GF-D8 (cell line): ENCODE results near the gene ZBTB5.
A peak's percentile ranks its signal among the peaks of the same experiment; 100 is the strongest.
"Not testable (repeated sequence)": the region's sequence is repeated elsewhere in the genome, so short reads cannot be mapped to it uniquely, and the experiment has no call there.

Experiments used
- DNase-seq: peaks from one replicate; lab custom pipeline; 2025; lab: John Stamatoyannopoulos, UW

ZBTB5 gene

DNA sequence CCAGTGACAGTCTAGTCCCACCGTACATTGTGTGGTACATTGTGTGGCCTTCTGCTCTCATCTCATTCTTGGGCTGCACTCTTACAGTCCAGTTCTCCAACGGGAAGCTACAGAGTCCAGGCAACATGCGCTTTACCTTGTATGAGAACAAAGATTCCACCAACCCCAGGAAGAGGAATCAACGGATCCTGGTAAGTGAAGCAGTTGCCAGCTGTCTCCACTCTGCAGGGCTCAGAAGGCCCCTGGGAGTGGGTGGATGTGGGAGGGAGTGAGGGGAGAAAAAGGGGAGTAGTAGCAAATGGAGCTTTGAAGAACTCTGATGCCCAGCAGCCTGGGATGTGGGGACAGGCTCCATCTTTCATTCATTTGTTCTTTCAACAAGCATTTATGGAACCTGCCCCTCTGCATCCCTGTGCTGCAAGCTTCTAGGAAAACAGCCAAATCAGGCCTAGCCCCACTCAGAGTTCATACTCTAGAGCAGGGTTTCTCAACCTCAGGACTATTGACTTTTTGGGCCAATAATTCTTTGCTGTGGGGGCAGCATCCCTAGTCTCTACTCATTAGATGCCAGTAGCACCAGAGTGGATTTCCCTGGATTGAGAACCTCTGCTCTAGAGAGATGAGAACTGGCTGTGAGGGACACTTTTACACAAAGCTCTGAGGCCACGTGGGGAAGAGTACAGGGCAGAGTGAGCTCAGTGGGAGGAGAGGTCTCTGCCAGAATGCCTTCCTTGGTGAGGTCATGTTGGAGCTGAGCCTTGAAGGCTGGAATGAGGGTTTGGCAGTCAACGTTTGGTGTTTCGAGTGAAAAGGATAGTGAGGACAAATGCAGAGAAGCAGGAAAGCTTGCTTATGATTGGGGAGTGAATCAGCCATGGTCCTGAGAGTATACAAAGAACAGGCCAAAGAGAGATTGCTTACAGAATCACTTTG, 21.6 kb upstream of the ZBTB5 start:
- no peak for DNase-seq

DNA sequence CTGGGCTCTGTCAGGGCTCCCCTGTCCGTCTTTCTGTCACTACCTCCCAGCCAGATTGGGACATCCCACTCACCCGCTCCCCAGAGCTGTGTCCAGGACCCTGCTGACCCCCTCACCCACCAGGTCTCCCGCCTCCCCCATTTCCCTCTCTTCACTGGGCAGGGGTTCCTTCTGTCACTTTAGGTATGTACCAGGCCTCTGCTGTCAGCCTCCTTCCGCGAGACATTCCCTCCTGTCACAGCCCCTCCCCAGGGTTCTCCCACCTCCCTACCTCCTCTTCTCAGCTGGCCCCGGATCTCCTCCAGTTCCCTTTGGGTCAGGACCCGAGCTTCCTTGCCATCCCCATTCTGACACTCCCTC, 21.0 kb upstream of the ZBTB5 start:
- no peak for DNase-seq

DNA sequence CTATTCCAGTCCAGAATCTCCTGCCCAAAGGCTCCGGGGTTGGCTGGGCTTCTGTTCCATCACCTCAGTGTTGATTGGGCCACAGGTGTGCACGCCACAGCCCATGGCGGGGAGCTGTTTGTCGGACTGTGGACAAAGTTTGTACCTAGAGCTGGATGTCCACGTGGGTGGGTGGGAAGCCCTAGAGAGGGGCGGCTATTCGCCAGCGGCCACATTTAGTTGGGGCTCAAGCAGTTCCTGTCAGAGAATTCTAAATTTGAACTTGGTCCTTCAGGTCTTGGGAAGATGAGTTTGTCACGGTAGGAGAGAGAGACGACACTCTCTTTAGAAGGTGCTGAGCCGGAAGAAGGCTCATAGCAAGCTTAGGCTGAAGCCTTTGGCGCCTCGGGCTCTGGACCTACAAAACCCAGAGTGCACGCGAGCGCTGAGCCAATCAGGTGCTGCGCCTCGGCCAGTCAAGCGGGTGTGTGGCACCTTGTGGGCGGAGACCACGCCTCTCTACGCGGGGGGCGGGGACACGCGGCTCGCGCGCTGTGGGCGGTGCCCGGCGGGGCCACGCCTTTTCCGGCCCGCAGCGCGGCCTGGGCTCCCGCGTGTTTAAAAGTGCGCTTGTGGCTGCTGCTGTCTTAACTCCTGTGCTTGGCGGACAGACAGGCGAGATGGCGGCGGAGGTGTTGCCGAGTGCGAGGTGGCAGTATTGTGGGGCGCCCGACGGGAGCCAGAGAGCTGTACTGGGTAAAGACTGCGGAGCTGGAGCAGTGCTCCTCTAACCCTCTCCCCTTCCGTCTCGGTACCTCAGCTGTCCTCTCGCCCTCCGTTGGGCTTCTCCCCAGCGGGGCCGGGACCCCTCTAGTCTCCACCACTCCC, 20.4 kb upstream of the ZBTB5 start, which contains the start of gene POLR1E:
Gene POLR1E (plus strand): TSS at position 560 of the 867 bp plus-strand sequence. CDS start 100 bp downstream, at position 660.
- peak; percentile 89 for DNase-seq

DNA sequence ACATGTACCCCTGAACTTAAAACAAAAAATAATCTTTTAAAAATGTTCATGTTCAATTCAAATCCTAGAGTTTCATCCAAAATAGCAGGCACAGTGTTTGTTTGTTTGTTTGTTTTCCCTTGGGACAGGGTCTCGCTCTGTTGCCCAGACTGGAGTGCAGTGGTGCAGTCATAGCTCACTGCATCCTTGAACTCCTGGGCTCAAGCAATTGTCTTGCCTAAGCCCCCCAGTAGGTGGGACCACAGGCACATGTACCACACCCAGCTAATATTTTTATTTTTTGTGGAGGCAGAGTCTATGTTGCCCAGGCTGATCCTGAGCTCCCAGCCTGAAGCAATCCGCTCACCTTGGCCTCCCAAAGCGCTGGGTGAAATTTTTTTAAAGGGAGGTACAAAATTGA, 15.5 kb upstream of the ZBTB5 start:
- no peak for DNase-seq

DNA sequence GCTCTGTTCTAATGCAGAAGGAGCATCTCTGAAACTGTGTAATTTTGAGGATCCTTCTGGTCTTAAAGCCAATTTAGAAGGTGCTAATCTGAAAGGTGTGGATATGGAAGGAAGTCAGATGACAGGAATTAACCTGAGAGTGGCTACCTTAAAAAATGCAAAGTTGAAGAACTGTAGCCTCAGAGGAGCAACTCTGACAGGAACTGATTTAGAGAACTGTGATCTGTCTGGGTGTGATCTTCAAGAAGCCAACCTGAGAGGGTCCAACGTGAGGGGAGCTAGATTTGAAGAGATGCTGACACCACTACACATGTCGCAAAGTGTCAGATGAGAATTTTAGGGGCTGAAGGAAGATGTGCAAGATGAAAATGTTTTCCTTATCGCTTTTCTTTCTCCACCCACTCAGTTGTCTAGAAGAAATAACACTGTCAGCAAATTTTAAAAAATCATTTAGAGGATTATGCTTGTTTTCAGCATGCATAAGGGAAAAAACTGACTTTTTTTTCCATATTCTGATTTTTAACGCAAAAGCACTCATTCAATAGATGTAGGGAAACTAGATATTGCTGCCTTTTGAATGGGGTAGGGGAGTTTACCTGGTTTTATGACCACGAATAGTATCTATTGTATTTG, 12.9 kb upstream of the ZBTB5 start:
- DNase-seq = not testable (repeated sequence)

DNA sequence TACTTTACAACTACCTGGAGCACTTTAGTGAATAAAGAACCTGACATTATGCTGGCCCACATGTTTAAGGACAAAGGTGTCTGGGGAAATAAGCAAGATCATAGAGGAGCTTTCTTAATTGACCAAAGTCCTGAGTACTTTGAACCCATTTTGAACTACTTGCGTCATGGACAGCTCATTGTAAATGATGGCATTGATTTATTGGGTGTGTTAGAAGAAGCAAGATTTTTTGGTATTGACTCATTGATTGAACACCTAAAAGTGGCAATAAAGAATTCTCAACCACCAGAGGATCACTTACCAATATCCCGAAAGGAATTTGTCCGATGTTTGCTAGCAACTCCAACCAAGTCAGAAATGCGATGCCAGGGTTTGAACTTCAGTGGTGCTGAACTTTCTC, 12.2 kb upstream of the ZBTB5 start:
- not testable (repeated sequence) for DNase-seq

DNA sequence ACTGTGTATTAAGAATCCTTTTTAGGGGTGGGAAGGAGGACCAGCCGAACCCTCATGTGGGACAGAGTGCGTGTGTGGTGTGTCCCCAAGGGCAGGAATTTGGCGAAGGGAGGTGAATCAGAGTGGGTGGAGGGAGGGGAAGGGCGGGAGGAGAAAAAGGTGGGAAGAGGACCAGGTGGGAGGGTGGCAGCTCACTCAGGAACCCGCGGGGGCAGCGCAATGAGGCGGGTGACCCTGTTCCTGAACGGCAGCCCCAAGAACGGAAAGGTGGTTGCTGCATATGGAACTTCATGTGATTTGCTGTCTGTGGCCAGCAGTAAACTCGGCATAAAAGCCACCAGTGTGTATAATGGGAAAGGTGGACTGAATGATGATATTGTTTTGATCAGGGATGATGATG, 11.7 kb upstream of the ZBTB5 start:
- DNase-seq = no peak

DNA sequence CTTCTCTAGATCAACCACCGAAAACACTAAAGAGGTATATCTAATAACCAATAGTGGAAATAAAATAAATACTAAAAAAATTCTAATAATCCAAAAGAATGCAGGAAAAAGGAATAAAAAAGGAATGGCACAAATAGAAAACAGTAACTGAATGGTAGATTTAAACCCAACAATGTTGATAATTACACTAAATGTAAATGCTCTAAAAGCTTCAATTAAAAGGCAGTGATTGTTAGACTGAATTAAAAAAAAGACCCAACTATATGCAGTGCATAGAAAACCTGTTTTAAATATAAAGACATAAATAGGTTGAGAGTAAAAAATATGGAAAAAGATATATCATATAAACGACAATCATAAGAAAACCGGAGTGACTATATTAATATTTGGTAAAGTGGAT, 9.2 kb upstream of the ZBTB5 start:
- no peak for DNase-seq

DNA sequence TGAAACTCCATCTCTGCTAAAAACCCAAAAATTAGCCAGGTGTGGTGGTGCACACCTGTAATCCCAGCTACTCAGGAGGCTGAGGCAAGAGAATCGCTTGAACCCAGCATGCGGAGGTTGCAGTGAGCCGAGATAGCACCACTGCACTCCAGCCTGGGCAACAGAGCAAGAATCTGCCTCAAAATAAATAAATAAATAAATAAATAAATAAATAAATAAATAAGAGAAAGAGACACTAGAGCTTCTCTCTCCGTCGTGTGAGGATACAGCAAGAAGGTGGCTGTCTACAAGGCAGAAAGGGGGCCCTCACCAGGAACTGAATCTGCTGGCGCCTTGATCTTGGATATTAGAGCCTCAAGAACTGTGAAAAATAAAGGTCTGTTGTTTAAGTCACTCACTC, 8.7 kb upstream of the ZBTB5 start:
- DNase-seq = not testable (repeated sequence)

DNA sequence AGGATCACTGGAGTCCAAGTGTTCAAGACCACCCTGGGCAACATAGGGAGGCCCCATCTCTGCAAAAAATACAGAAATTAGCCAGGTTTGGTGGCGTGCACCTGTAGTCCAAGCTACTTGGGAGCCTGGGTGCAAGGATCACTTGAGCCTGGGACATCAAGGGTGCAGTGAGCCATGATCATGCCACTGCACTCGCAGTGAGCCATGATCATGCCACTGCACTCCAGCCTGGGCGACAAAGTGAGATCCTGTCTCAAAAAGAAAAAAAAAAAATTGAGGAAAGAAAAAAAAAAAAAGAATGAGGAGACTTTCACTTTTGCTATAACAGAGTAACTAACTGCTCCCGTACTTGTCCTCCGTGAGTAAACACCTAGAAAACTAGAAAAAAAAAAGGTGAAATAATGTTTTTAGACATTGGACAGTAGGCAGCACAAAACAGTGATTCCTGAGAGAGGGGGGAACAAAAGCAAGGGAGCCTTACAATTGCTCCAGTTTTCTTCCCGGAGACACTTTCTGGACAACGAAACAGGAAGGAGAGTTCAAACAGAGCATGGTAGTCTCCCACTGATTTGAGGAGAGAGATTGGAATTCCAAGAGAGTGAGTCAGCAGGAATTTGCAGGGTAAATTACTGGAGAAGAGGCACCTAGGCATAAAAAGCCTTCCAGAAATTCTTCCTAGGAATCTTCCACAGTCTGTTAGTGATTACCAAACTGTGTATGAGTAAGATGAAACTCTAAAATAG, 6.9 kb upstream of the ZBTB5 start:
- no peak for DNase-seq

DNA sequence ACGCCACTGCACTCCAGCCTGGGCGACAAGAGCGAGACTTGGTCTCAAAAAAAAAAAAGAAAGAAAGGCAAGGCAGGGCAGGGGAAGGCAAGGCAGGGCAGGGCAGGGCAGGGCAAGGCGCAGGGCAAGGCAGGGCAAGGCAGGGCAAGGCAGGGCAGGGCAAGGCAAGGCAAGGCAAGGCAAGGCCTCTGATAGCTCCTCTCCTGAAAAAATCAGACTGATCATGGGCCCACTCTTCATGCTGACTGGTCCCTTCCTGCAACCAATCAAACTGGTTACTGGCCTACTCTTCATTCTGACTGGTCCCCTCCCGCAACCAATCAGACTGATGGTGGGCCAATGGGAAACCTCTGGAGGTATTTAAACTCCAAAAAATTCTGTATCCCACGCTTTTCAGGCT, 3.4 kb upstream of the ZBTB5 start:
- no peak for DNase-seq

DNA sequence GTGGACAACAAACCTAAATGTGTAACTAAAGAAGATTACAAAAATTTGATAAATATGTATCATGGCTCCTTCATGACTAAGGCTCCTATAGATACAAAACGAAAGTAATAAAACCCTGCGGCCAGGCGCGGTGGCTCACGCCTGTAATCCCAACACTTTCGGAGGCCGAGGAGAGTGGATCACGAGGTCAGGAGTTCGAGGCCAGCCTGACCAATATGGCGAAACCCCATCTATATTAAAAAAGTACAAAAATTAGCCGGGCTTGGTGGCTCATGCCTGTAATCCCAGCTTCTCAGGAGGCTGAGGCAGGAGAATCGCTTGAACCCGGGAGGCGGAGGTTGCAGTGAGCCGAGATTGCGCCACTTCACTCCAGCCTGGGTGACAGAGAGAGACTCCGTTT, 2.3 kb upstream of the ZBTB5 start:
- not testable (repeated sequence) for DNase-seq

DNA sequence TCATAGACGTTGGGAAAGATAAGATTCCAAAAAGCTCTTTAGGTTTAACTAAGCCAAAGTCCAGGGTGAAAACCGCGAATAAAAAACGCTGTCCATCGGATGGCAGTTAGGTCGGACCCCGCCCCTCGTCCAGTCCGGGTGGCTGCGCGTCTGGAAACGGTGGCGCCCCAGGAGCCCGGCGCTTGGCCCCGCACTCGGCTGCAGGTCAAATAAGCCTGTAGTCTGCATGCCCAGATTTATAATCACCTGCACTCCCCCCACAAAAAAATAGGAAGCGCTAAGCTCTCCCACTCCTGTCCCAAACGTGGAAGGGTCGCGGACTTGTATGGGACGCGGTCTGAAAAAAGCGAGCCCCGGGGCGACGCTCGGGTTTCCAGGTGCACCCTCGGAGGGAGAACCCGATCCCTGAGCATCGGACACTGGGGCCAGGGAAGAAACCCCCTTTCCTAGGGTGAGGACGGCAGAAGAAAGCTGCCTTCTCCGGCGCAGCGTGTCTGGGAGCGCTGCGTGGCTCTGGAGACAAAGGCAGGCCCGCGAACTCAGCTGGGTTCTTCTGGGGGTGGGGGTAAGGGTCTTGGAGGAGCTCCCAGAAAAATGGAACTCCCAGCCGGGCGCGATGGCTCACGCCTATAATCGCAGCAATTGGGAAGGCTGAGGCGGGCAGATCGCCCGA, 923 bp upstream of the ZBTB5 start:
- DNase-seq = no peak

DNA sequence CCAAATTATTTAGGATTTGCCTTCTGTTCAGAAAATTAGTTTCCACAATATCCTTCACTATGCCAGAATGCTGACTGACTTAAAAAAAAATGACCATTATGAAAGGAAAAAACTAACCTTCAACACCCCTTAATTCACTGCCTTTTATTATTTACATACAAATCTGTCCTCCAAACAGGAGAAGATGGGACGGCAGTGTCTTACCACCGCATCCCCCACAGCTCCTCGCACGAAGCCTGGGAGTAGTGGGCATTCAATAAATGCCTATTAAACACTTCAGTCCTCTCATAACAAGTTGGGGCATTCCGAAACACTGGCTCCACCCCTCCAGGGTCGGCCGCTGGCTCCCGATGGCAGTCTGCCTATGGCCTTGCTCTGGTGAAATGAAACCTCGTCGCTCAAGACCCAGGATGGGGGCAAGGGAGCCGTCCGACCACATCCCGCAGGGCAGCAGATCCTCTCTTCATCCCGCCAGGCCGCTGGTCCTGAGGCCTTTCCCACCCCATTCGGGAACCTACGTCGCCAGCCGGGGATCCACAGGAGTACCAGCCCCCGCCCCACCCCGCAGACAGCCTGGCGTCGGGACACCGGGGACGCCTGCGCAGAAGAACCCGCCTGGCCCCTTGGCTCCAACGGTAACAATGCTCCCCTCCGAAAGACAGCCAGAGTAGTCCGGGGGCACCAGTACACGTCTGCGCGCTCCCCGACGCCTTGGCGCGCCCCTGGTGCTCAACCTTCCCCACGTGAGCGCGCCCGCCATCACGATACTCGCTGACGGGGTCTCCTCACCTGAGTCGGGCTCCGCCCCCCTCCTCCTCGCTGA, 613 bp downstream of the ZBTB5 start:
- DNase-seq = peak; percentile 23

DNA sequence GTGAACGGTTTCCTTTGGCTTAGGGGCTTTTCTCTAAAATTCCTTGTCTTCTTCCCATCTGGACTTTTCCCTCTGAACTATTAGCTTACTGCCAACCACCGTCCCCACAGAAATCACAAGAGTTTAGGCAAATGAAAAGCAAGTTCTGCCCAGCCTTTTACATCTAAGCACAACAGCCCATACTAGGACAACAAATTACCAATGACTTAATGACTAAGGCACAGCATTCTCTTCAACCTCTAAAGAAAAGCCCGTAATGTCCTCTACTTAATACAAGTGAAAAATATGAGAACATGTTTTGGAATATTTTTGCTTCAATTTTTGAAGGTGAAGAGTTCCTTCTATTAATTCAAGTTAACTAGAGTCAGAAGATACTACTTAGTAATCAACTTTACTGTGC, 1.2 kb downstream of the ZBTB5 start:
- DNase-seq = no peak

DNA sequence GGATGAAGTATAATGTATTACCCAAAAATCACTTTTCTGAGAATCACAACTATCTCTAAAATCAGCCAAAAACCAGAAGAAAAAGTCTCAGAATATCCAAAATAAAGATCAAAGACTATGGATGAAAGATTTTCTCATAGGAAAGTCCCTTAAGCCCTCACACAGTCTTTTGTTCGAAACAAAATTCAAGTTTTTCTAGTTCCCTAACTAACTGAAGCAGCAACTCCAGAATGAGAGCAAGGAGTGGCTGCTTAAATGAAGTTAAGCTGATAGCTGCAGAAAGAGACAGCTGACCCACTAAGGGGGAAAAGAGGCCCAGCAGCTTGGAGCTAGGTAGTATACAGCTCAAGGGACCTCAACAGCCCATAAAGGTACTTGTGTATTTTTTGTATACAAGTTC, 8.4 kb downstream of the ZBTB5 start:
- no peak for DNase-seq

DNA sequence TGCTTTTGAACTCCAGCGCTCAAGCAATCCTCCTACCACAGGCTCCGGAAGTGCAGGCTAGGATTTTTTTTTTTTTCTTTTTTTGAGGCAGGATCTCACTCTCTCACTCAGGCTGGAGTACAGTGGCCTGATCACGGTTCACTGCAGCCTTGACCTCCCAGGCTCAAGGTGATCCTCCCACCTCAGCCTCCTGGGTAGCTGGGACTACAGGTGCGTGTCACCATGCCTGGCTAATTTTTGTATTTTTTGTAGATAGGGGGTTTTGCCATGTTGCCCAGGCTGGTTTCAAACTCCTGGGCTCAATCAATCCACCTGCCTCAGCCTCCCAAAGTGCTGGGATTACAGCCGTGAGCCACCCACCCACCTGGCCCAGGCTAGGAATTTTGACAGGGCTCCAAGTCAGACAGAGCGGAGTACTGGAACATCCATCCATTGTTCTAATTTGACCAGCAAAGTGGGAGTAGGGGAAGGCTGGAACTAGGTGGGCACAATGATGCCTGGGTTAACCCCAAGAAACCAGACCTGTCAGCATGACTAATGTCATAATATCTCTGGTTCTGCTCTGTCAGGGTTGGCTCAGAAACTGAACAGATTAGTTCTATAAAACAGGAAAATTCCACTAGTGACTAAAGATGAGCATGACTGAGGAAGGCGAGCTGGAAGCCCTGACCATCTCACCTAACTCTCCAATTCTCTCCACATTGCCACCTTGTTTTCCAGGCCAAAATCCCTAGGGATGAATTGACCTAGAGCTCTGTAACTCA, 9.2 kb downstream of the ZBTB5 start:
- no peak for DNase-seq

DNA sequence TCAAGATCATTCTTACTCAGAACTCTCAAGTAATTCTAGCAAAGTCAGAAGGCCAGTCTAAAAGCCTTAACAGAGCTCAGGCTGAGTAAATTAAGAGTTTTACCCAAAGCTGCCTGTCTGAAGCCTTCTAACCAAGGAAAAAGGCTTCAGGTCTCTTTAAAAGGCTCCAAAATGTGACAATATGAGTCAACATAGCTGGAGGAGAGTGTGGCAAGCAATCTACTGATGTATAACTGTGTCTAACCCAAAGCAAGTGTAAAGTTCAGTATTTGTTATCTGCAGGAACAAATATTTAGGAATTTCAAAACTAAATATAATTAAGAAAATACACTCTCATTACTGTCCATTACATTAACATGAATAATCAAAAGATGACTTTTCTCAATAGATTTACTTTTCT, 11.0 kb downstream of the ZBTB5 start:
- no peak for DNase-seq

DNA sequence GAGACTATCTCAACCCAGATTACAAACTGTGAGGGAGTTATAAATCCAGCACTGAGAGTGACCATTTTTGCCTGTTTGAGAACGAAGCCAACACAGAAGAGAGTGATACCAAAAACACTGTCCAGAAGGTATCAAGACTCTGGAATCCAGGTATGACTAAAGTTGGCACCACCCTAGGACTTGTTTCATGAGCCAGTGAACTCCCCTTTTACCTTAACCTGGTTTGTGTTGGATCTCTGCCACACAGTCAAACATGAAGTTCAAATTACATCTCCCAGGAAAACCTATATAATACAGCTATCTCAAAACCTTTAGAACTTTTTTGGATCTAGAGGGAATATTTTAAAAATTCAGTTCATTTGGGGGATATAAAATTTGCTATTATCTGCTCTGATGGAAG, 11.4 kb downstream of the ZBTB5 start:
- DNase-seq = no peak

DNA sequence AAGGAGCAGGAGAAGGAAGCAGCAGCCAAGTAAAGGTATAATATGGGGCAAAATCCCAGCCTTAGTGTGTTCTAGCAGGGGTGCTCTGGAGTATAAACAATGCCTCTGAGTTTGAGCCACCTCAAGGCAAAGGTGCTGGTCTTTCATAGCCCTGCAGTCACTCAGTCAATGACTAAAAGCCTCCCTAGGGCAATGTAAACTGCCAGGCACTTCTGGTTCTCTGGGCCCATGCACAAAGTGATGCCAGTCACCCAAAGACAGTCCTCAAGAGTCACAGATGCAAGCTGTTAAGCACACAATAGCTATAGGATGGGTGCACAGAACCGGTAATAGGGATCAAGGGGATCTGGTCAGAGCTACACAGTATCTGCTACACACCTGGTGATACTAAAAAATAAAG, 12.6 kb downstream of the ZBTB5 start:
- DNase-seq = no peak
